Measurements from ENCODE around the gene SCN4A.

DNA sequence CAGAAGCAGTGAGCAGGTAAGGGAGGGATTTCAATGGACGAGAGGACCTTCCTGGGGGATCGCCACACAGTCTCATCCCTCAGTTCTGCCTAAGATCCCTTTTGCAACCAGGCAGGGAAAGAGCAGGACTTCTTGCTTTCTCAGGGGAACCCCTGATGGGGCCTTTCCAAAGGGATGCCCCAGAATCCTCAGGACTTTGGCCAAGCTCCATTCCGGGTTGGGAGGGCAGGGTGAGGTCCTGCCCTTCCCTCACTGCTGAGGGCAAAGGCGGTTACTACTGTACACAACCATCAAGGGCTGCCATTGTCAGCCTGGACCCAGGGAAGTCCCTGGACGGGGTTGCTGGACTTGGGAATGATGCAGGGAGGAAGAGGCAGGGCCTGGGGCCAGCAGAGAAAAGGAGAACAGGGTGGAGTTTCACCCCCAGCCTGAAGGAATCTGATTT is 35.1 kb upstream of the SCN4A start:
- no peak for TF ChIP-seq POLR2A (IDR thresholded peaks at IDR 0.05; ENCODE audit: low read length)
- TF ChIP-seq GATA1 (IDR thresholded peaks at IDR 0.05; ENCODE audit: low read depth, low read length), result no peak
